T-helper 2 cell (primary cell): ENCODE measurements around the gene LSM14A.
A peak's percentile ranks its signal among the peaks of the same experiment; 100 is the strongest.
"Not testable (repeated sequence)": the region's sequence is repeated elsewhere in the genome, so short reads cannot be mapped to it uniquely, and the experiment has no call there.

ENCODE experiments used
- DNase-seq, 5 experiments: peaks; one replicate each; pipeline versions ENCODE4 v3.0.0 to v3.0.0-alpha.2; 2012 to 2022

The LSM14A gene

DNA sequence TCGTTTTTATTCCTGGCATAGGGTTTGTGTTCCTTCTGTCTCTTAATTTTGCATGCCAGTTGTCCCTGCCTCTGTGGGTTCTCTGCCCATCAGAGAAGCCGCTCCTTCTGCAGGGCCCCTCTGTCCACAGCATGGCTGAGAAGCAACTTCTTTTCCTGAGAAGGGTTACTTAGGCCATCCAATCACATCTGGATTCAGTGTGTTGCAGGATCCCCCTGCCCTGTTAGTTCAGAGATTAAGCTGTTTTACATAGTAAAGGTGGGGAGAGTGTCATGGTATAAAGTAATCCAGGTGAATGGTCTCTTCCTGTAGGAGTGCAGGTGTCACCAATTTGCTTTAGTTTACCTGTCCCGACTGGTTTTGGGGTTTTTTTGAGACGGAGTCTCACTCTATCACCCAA is 59.1 kb downstream of the LSM14A start:
- DNase-seq, result no peak

DNA sequence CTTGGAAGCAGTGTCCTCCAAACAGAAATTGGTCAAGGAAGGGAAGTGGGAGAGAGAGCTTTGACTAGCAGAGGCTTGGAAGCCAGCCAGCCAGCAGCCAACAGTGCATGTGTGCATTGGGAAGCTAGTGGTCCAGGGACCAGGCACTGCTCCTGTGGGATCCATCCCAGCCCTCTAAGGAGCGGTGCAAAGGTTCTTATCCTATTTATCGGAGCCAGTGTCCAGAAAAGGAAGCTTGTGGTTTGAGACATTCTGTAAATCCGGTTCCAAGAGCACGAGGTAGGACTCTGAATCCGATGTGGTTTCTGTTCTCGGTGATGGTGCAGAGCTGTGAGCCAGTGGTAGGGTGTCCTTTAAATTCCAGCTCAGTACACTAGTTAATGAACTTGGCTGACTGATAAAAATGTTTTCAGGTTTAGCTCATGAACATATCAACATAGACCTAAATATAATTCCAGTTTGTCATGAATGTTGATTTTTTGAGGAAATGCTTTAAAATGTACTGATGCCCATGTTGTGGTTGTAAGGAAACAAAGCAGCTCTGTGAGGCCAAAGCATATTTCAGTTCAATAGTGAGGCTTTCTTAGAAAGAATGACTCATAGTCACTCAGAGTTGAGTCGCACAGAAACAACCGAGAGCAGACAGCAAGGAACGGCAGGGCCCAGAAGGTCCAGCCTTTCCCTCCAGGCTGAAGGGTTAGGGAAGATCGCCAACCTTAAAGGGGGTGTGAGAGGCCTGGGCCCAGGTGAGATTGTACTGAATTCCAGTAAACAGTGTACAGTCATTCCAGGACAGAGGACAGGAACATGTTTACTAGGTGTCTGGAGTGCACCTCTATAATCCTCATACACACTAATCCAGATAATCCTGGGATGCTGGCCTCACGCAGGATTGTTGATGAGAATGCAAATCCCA is 60.5 kb downstream of the LSM14A start:
- peak in 1 of 5 experiments; percentile 76 for DNase-seq

DNA sequence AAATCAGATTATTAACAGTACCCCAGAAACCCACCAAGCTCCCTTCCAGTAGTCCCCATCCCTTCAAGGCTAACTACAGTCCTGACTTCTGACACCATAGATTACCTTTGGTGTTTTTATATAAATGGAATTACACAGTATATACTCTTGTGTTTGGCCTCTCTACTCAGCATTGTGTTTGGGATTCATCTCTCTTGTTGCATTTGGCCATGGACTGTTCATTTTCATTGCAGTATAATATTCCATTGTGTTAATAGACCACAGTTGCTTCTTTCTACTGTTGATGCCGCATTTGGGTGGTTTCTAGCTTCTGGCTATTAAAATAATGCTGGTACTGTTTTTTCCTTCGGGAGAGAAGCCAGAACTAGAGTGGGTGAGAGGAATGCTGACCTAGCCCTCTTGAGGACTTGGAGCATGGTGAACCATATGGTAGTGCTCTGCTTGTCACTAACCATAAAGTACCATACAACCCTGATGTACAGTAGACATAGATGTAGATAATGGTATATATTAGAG is 63.2 kb downstream of the LSM14A start:
- DNase-seq, result no peak

DNA sequence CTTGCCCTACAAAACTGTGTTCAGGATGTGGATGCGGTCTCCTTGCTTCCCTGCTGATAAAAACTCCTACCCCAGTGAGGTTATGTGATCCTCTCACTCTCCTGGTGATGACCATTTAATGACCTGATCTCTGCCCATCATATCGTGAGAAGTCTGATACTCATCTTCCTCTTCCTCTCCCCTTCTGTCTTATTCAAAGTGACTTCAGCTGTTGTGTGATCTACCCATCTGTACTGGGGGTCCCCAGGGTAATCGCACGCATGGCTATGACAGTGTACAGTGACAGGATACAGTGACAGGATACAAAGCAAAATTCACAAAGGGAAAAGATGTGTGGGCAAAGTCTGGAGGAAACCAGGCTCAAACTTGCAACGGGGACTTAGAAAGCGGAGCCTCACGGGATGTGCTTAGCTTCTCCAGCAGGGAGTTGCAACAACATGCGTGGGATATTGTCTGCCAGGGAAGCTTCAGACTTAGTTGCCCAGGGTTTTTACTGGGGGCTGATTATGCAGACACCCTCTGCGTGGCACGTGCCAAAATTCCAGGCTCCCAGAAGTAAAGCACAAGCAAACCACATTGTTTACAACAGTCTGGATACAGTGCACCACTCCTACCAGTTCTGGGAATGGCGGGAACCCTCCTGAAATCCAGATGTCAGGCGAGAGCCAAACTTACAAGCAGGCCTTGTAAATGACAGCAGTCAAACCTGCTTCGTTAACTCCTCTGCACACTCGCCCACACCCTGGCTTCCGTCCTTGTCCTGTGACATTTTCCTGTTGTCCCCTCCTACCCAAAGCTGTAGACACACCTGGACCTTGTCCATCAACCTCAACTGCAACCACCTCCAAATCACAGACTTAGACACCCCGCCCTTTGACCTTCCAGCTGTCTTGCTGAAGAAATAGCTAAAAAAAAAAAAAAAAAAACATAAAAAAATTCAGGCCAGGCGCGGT is 64.0 kb downstream of the LSM14A start:
- DNase-seq, result no peak

DNA sequence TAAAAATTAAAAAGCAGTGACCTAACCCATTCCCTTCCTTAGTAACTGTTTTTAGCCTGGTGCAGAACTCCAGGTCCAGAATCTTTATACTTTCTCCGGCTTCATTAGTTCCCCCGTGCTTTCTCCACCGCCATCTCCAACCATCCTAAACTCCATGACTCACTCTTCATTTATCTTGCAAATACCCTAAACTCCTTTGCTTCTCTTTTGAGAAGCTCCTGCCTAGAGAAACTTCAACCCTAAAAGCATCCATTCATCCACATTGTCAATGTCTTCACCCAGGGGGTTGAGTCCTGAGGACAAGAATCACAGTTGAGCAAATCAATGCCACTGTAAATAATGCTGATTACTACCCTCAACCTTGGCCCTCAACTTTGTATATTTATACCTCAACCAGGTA is 65.0 kb downstream of the LSM14A start:
- DNase-seq, result no peak

DNA sequence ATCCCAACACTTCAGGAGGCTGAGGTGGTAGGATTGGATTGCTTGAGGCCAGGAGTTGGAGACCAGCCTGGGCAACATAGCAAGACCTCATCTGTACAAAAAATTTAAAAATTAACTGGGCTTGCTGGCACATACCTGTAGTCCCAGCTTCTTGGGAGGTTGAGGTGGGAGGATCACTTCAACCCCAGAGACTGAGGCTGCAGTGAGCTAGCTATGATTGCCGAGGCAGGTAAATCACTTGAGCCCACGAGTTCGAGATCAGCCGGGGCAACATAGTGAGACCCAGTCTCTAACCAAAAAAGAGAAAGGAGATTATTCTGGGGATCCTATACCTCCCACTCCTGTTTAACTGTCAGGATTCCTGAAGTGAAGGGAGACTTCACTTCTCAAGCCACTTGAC is 65.6 kb downstream of the LSM14A start:
- DNase-seq, result no peak

DNA sequence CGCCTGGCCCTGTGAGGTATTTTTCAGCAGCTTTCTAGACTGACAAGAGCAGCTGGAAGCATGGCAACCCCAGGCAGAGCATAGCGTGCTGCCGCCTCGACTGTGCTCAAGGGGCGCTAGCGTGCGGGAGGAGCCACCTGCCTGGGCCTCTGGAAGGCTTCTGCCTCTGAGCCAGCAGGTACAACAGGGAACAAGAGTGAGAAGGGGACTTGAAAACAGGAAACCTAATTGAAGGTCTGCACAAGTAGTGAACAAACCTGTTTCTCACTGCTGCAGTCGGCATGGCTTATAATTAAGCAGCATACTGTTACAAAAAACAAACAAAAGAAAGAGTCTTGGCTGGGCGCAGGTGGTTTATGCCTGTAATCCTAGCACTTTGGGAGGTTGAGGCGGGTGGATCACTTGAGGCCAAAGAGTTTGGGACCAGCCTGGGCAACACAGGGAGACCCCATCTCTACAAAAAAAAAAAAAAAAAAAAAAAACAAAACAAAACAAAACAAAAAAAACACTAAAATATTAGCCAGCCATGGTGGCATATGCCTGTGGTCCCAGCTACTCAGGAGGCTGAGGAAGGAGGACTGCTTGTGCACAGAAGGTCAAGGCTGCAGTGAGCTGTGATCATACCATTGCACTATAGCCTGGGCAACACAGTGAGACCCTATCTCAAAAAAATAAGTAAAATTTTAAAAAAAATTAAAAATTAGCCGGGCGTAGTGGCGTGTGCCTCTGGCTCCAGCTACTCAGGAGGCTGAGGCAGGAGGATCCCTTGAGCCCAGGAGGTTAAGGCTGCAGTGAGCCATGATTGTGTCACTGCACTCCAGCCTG is 69.4 kb downstream of the LSM14A start:
- DNase-seq, result peak in 1 of 5 experiments; percentile 53

DNA sequence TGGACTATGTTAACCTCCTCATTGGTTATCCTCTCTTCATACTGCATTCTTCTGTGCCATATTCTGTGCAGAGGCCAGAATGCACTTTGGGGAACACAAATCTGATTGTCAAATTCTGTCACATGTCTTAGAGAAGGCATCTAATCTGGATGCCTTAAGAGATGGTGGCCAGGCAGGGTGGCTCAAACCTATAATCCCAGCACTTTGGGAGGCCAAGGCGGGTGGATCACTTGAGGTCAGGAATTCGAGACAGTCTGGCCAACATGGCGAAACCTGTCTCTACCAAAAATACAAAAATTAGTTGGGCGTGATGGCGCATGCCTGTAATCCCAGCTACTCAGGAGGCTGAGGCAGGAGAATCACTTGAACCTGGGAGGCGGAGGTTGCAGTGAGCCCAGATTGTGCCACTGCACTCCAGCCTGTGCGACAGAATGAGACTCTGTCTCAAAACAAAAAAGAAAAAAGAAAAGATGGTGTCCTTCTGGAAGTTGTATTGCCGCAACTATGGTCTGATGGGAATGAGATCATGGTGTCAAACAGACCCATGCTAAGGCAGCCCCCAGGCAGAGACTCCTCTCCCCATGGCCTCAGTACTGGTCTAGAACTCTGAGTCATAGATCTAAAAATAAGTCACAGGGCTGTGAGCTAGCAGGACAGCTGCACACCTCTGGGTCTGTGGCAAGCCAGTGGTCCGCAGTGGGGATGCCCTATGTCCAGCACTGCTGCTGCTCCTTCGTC is 71.0 kb downstream of the LSM14A start:
- DNase-seq, result not testable (repeated sequence)

DNA sequence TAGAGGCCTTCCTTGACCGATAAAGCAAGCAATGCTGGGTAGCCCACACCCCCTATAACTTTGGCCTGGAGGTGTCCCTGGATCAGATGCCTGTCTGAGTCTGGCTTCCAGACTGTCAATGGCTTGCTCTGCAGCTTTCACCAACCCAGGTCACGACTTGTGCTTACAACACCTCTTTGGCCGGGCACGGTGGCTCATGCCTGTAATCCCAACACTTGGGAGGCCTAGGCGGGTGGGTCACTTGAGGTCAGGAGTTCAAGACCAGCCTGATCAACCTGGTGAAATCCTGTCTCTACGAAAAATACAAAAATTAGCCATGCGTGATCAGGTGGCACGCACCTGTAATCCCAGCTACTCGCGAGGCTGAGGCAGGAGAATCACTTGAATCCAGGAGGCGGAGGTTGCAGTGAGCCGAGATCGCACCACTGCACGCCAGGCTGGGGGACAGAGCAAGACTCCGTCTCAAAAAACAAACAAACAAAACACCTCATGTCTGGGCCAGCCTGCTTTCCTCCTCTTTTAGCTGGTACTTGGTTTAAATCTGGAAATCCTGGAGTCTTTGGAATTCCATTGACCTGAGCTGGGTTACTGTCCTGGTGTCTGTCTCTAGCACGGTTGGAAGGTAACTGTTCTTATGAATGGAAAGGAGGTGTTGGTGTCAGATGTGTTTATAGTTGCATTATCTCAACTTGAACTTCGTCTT is 71.7 kb downstream of the LSM14A start:
- DNase-seq, result no peak

DNA sequence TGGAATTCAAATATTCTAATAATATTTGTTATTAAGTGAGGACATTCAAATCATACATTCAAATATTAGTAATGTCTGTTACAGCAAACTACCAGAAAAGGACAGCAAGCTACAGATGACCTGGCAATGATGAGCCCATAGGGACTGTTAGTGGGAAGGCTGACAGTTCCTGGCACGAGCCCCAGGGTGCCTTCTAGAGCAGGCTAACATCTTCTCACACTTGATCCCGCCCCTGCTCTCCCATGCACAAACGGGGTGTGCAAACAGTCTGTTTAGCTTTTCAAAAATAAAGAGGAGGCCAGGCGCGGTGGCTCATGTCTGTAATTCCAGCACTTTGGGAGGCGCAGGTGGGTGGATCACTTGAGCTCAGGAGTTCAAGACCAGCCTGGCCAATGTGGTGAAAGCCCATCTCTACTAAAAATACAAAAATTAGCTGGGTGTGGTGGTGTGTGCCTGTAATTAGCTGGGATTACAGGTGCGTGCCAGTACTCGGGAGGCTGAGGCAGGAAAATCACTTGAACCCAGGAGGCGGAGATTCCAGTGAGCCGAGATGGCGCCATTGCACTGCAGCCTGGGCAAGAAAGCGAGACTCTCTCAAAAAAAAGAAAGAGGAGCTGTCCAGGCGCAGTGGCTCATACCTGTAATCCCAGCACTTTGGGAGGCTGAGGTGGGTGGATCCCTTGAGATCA is 72.5 kb downstream of the LSM14A start:
- no peak for DNase-seq

DNA sequence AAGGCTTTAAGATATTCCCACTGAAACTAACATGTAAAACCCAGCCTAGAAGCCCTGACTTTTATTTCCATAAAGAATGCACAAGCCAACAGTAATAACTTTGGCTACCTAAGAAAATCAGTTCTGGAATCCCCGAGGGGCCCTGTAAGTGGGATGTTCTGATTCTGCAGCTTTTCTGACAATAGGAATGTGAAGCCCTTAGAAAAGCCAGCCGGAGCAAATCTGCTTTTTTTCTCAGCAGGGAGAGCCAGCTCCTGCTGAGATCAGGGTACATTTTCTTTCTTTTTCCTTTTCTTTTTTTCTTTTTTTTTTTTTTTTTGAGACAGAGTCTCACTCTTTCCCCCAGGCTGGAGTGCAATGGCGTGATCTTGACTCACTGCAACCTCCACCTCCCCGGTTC is 74.0 kb downstream of the LSM14A start:
- DNase-seq, result no peak

DNA sequence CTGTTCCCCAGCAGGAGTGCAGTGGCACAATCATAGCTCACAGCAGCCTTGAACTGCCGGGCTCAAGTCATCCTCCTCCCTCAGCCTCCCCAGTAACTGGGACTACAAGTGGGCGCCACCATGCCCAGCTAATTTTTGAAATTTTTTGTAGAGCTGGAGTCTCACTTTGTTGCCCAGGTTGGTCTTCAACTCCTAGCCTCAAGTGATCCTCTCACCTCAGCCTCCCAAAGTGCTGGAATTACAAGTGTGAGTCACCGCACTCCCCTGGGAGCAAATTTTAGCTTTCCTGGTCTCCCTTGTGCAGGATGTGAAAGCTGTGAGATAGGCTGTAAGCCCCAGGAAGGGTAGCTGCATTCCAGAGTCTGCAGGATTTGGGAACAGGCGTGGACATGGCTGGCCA is 76.6 kb downstream of the LSM14A start:
- no peak for DNase-seq

DNA sequence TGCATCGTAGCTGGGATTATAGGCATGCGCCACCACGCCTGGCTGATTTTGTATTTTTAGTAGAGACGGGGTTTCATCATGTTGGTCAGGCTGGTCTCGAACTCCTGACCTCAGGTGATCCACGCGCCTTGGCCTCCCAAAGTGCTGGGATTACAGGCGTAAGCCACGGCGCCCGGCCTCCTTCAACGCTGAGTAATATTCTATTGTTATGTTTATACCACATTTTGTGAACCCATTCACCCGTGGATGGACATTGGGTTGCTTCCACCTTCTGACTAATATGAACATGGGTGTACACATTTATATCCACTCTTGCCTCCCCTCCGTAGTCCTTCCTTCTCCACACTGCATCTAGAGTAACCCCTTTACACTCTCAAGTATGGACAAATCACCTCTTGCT is 80.9 kb downstream of the LSM14A start:
- not testable (repeated sequence) for DNase-seq

DNA sequence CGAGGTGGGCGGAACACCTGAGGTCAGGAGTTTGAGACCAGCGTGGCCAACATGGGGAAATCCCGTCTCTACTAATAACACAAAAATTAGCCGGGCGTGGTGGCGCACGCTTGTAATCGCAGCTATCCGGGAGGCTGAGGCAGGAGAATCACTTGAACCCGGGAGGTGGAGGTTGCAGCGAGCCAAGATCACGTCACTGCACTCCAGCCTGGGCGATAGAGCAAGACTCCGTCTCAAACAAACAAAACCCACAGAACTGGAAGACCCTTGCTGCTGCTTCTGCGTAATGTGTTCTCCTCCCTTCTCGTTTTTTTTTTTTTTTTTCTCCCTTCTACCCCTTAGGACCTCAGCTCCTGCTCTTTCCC is 81.4 kb downstream of the LSM14A start:
- not testable (repeated sequence) for DNase-seq

DNA sequence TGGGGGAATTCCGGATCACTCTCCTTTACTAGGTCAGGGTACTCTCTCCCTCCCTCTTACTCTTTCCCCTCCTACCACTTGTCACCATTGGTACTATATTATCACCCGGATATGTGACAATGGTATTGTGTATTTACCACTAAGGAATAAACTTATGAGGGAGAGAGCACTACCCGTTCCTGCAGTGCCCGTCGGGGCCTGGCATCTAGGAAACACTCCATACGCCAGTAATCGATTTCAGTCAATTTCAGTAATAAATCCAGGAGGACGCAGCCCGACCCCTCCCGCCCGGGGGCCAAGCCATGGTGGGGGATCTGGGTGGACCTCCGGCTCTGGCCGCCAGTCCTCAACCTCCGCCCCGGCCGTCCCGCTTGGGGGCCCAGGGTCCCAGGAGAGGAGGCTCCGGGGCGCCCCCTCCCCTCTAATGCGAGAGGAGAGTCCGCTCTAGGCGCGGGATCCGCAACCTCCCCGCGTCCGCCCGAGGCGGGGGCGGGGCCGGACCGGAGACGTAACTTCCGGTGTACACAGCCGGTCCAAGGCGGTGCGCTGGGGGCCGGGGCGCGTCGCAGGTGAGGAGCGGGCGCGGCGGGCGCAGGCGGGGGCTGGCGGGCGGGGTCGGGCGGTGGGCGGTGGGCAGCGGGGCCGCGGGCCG is 81.9 kb downstream of the LSM14A start, which contains the start of gene GARRE1:
GARRE1 (plus strand) TSS at position 509 of the 652 bp plus-strand sequence. CDS start 45,920 bp downstream, outside the sequence.
- peak; percentile 69 to 90 (median 78) for DNase-seq

DNA sequence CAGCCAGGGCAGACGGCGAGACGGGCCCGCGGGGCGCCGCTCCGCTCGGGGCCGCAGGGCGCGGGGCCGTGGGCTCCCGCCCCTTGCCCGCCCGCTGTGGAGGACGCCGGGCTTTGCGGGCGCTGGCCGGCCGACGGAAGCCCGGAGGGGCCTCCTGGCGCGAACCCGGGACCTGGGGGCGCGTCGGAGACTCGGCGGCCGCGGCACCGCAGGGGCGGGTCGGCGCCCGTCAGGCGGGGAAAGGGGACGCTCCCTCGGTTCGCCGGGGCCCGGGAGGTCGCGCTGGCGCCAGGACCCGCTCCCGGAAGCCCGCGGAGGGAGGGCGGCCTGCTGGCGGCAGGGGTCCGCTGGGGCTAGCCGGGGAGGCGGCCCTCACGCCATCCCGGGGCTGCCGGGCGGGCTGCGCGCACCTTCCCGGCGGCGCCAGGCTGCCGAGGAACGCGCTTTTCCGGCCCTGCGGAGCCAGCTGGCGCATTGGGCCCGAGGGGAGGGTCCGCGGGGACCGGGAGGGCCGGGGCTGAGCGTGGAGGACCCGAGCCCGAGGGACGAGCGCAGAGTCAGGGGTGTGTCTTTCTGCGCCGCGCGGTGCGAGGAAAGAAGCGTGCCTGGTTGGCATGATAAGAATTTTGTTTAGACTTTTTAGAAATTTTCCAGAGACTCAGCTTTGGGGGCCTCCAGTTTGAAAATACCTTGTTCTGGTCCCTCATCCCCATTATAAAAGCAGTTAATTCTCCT is 82.6 kb downstream of the LSM14A start:
- DNase-seq, result peak in 4 of 5 experiments; percentile 10 to 65 (median 22)

DNA sequence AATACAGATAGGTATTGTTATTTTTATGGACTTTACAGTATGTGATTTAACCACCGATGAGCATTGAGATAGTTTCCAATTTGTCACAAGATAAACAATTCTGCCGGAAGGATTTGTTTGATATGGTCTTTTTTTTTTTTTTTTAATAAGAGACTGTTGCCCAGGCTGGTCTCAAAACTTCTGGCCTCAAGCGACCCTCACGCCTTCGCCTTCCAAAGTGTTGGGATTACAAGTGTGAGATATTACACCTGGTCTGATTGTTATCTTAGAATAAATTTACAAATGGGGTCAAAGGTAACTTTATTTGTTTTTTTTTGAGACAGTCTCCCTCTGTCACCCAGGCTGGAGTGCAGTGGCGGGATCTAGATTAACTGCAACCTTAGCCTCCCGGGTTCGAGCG is 83.2 kb downstream of the LSM14A start:
- DNase-seq, result no peak

DNA sequence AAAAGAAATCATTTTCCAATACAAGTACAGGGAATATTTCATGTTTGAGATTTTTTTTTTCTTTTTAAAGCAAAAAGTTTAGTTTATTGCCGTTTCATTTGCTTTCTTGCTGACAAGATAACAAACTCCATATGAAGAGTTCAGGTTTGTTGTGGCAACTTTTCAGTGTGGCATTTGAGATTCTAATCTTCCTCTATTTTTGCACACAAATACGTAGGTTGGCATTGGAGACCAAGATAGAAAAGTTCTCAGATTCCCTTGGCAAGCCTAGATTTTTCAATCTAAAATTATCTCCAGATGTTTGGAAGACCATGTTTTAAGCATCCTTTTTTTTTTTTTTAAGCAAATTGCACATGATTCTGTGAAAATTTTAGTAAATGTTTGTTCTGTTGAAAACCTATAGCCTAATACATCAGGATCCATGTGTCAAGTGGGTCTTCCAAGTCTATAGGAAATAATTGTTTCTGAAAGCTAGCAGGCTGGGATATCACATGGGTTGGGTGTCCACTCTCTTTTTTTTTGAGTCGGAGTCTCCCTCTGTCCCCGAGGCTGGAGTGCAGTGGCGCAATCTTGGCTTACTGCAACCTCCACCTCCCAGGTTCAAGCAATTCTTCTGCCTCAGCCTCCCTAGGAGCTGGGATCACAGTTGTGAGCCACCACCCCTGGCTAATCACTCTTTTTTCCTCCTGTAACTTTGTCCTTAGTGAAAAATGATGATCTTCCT is 84.7 kb downstream of the LSM14A start:
- DNase-seq, result peak in 1 of 5 experiments; percentile 34
